ENCODE results near the gene SLC7A4.
A peak's percentile ranks its signal among the peaks of the same experiment; 100 is the strongest.

The SLC7A4 gene

DNA sequence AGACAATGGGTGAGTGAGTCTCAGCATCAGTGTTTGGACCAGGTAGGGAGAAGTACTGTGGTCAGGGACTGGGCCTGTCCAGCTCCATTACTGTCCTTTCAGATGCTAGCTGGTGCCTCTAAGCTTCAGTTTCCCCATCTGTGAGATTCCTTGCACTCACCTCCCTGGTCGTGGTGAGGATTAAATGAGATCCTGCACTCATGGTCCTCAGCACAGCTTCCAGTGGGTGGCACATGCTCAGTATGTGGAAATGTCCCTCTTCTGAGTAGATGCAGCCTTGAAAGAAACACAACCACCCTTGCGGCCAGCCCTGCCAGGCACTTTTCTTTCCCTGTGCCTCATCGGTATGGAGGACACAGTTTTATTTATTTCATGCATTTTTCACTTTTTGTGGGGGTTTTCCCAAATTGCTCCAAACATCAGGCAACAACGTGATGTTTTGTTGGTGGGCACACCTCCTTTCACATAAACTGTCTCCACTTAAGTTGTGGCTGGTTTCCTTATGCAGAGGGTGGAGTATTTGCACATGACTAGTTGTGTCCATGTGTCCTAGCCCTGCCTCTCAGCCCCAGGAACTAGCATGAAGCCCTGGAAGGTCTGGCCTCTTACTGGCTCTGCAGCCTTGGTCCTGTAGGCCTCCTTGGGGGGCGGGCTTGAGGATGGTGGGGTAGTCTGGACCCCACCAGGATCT, 49.1 kb downstream of the SLC7A4 start:
- Mint-ChIP-seq H3K36me3 (ENCODE audit: insufficient read depth) (peaks cover 28% of the 10 kb centered on the region), H3K4me1 (peaks cover 33% of the 10 kb centered on the region)

DNA sequence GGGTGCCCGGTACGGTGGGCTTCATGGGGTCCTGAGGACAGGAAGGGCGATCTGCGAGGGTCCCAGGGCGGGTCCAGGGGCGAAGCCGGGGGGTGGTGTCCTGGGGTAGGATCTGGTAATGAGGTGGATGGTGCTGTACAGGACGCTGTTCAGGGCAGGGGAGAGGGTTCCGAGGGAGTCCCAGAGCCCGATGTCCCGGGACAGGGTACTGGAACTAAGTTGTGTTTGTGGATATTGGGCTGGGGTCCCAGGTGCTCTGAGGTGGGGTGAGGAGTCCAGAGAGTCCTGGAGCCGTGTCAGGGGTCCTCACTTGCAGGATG, 49.8 kb downstream of the SLC7A4 start:
- peak overlapping the region; percentile 90 for H3K4me3 Mint-ChIP-seq
- peaks cover 33% of the 10 kb centered on the region for H3K4me1 Mint-ChIP-seq
- no peaks in the 10 kb centered on the region for H3K9me3 Mint-ChIP-seq
- H3K27ac Mint-ChIP-seq (ENCODE audit: low read depth), result peak overlapping the region; percentile 86
- H3K36me3 Mint-ChIP-seq (ENCODE audit: insufficient read depth), result peaks cover 26% of the 10 kb centered on the region
- DNase-seq (ENCODE audit: low spot score in 2 of 2) (no peak), ATAC-seq (replicated peaks; ENCODE audit: extremely low read depth, poor library complexity, severe bottlenecking) (no peak)
- no peaks in the 10 kb centered on the region for H3K27me3 Mint-ChIP-seq

More for the DNA sequence above, 49.1 kb downstream of the SLC7A4 start:
- Mint-ChIP-seq H3K27ac (ENCODE audit: low read depth) (peak overlapping the region; percentile 86), H3K27me3 (no peaks in the 10 kb centered on the region), H3K9me3 (no peaks in the 10 kb centered on the region), H3K4me3 (peak overlapping the region; percentile 90)
- ATAC-seq (replicated peaks; ENCODE audit: extremely low read depth, poor library complexity, severe bottlenecking) (no peak), DNase-seq (ENCODE audit: low spot score in 2 of 2) (no peak)

DNA sequence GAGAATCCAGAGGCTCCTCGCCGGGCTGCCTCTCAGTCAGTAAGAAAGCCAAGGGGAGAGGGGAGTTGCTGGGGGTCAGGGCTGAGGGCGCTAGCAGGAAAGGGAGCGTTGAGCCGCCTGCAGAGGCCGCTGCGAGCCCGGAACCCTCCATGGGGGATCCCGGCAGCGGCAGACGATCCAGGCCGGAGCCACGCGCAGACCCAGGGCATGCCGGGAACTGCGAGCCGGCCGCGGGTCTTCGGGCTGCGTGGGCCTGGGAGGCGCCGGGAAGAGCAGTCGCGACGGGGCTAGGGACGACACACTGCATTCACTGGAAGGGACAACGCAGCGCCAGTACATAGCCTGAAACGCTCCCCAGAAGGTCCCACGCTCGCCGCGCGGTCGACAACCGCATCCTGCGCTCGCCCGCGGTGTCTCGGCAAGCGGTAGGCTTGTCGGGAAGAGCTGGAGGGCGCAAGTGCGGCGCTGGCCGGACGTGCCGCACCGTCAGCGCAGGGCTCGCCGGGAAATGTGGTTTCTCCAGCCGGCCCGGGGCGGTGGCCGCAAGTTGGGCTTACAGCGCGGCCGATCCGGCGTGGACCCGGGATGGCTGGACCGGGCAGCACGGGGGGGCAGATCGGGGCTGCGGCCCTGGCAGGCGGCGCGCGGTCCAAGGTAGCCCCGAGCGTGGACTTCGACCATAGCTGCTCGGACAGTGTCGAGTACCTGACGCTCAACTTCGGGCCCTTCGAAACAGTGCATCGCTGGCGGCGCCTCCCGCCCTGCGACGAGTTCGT, 50.4 kb downstream of the SLC7A4 start, which contains the start of gene LZTR1:
TSS of gene LZTR1 (plus strand) at position 511 of the 776 bp plus-strand sequence. CDS start at position 586, 75 bp downstream.
- Mint-ChIP-seq H3K4me3 (peak within 1 kb of the TSS; percentile 90), H3K27ac (ENCODE audit: low read depth) (peak within 1 kb of the TSS; percentile 86), H3K9me3 (no peaks in the 10 kb centered on the region), H3K36me3 (ENCODE audit: insufficient read depth) (peaks cover 22% of the 10 kb centered on the region), H3K4me1 (peaks cover 33% of the 10 kb centered on the region), H3K27me3 (no peaks in the 10 kb centered on the region)
- DNase-seq (ENCODE audit: low spot score in 2 of 2) (peak; percentile 40 to 45), ATAC-seq (replicated peaks; ENCODE audit: extremely low read depth, poor library complexity, severe bottlenecking) (peak; percentile 90)

DNA sequence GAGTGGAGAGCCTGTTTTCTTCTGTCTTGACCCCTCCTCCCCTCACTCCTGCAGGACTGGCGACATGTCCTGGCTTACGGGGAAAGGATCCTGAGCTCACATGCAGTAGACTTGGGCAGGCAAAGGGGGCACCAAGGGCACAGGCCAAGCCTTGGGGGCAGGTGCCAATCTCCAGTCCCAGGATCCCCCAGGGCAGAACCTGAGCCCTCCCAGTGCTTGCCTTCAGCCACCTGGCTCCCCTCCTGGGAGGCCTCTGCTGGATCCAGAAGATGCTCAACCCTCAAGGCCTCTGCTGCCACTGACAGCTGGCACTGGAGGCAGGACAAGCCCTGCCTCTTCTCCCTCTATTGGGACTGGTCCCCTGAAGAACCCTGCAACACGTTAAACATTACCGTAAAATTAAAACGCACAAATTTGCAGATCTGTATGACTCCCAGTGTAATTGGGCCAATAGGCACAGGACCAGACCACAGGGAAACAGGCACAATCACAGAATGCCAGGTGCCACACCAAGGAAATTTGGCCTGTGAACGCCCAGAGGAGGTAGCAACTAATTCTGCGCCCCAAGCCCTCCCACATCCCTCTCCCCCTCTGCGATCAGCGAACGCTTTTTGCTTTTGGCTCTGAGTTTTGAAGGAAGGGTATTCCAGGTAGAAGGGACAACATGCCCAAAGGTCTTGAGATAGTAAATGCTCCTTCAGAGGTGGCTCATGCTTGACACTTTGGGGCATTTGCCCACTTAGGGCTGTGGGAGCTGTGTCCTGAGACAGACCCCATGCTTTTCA, 51.2 kb downstream of the SLC7A4 start:
- no peak for DNase-seq (ENCODE audit: low spot score in 2 of 2)
- no peak for ATAC-seq (replicated peaks; ENCODE audit: extremely low read depth, poor library complexity, severe bottlenecking)
- Mint-ChIP-seq H3K27me3 (peaks cover 1% of the 10 kb centered on the region), H3K4me1 (peaks cover 33% of the 10 kb centered on the region), H3K27ac (ENCODE audit: low read depth) (peak overlapping the region; percentile 86), H3K9me3 (no peaks in the 10 kb centered on the region), H3K4me3 (peak overlapping the region; percentile 90), H3K36me3 (ENCODE audit: insufficient read depth) (peaks cover 17% of the 10 kb centered on the region)

DNA sequence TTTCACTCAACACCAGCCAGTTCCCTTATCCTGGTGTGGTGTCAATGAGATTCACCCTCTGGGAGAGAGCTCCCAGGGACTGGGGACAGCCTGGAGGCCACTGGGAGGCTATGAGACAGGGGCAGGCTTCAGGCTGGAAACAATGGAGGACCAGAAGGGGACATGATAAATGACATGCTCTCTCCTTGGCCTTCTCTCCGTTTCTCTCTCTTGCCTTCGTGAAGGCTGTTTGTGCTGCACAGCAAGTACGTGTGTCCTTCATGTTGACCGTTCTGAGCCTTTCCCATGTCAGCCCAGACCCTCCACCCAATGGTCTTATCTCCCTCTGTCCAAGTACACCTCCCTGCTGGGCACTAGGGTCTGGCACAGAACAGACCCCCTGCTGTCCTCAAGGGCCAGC, 51.8 kb downstream of the SLC7A4 start:
- Mint-ChIP-seq H3K9me3 (no peaks in the 10 kb centered on the region), H3K27me3 (peaks cover 8% of the 10 kb centered on the region), H3K27ac (ENCODE audit: low read depth) (peak overlapping the region; percentile 86), H3K4me1 (peaks cover 33% of the 10 kb centered on the region), H3K4me3 (peak overlapping the region; percentile 90), H3K36me3 (ENCODE audit: insufficient read depth) (peaks cover 17% of the 10 kb centered on the region)
- DNase-seq (ENCODE audit: low spot score in 2 of 2) (no peak), ATAC-seq (replicated peaks; ENCODE audit: extremely low read depth, poor library complexity, severe bottlenecking) (no peak)

DNA sequence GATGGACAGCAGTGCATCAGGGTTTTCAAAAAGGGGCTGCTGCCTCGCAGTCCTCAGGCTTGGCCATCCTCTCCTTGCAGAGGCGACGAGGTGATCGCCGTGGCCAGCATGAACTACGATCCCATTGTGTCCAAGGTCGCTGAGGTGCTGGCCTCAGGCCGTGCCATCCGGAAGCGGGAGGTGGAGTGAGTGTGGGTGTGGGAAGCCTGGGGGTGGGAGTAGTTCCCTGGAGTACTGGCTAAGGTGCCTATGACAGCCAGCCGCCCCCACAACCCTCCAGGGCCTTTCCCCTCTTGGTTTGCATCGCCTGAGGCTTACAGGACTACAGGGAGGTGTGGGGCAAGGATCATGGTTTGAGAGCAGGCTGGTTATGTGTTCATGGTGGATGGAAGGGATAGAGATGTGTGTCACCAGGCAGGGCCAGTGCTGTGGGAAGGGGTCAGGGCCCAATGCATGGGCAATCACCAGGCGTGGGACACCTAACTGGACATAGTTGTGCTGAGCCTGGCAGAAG, 52.4 kb downstream of the SLC7A4 start:
- no peak overlapping the region for H3K4me3 Mint-ChIP-seq
- no peak for DNase-seq (ENCODE audit: low spot score in 2 of 2)
- no peak for ATAC-seq (replicated peaks; ENCODE audit: extremely low read depth, poor library complexity, severe bottlenecking)
- H3K27me3 Mint-ChIP-seq, result peaks cover 11% of the 10 kb centered on the region
- no peaks in the 10 kb centered on the region for H3K9me3 Mint-ChIP-seq
- peaks cover 33% of the 10 kb centered on the region for H3K4me1 Mint-ChIP-seq
- peaks cover 17% of the 10 kb centered on the region for H3K36me3 Mint-ChIP-seq (ENCODE audit: insufficient read depth)
- peak overlapping the region; percentile 86 for H3K27ac Mint-ChIP-seq (ENCODE audit: low read depth)

DNA sequence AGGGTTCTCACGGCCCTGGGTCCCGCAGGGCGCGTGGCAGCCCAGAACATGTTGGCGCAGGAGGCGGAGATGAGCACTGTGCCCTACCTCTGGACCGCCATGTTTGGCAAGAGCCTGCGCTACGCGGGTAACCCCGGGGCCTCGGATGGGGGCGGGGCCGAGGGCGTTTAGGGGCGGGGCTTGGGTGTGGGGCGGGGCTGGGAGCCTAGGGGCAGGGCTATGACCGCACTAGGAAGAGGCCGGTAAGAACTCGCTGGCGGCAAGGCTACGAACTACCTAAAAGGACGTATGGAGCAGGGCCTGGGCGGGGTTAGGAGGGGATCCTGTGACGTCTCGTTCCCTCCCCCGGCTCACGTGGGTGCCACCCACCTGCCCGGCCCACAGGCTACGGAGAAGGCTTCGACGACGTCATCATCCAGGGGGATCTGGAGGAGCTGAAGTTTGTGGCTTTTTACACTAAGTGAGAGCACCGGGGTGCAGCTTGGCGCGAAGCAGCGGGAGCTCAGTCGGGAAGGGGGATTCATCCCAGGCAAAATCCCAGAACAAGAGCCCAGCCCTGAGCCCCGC, 53.0 kb downstream of the SLC7A4 start:
- Mint-ChIP-seq H3K27ac (ENCODE audit: low read depth) (peak overlapping the region; percentile 75), H3K4me1 (peaks cover 33% of the 10 kb centered on the region), H3K9me3 (no peaks in the 10 kb centered on the region), H3K27me3 (peaks cover 11% of the 10 kb centered on the region), H3K4me3 (no peak overlapping the region), H3K36me3 (ENCODE audit: insufficient read depth) (peaks cover 17% of the 10 kb centered on the region)
- DNase-seq (ENCODE audit: low spot score in 2 of 2) (no peak), ATAC-seq (replicated peaks; ENCODE audit: extremely low read depth, poor library complexity, severe bottlenecking) (no peak)

Measured in central memory CD8-positive, alpha-beta T cell (primary cell).